Fibroblast of lung (primary cell): Measurements from ENCODE around the gene SIPA1L3. TPM values are rescaled to one million over a fixed set of nuclear protein-coding genes. Genes with fewer than 3 reads are reported as not detected.

ENCODE experiments used
- DNase-seq, 2 donors: peaks; one replicate each; pipeline versions ENCODE4 v3.0.0 to v3.0.0-alpha.2; 2010; ENCODE audit warnings: low read depth in 2 of 2
- H2AFZ ChIP-seq: 2 replicates; pipeline ENCODE4 v1.5.1; 2012; ENCODE audit warnings: low read length, control low read depth, inconsistent platforms
- H3K27ac ChIP-seq: 2 replicates; pipeline ENCODE4 v1.5.1; 2011; ENCODE audit warnings: low read length, control low read depth; ENCODE audit not compliant: insufficient read depth
- H3K27me3 ChIP-seq: 2 replicates; pipeline ENCODE4 v1.5.1; 2011; ENCODE audit warnings: mild to moderate bottlenecking, low read length; ENCODE audit not compliant: control insufficient read depth, insufficient read depth
- H3K36me3 ChIP-seq: 2 replicates; pipeline ENCODE4 v1.5.1; 2011; ENCODE audit warnings: low read length; ENCODE audit not compliant: control insufficient read depth, insufficient read depth
- H3K4me1 ChIP-seq: 2 replicates; pipeline ENCODE4 v1.5.1; 2011; ENCODE audit warnings: low read length; ENCODE audit not compliant: control insufficient read depth, insufficient read depth; ENCODE audit errors: extremely low read depth
- H3K4me2 ChIP-seq: 2 replicates; pipeline ENCODE4 v1.5.1; 2011; ENCODE audit warnings: low read length, control low read depth; ENCODE audit not compliant: insufficient read depth; ENCODE audit errors: extremely low read depth
- H3K4me3 ChIP-seq, 4 experiments: fragments of 200-600 bp in 1 of 4; sonication (generic) in 1 of 4; replicated peaks in 1 of 4; 2 replicates each; pipeline ENCODE4 v1.5.1; 2011 to 2016; ENCODE audit warnings: low read length in 4 of 4, low read depth in 3 of 4, mild to moderate bottlenecking in 3 of 4, control low read depth in 2 of 4, inconsistent platforms in 1 of 4, mixed read lengths in 1 of 4; ENCODE audit not compliant: insufficient read depth in 1 of 4; ENCODE audit errors: control extremely low read depth in 1 of 4
- H3K79me2 ChIP-seq: 2 replicates; pipeline ENCODE4 v1.5.1; 2012; ENCODE audit warnings: mild to moderate bottlenecking, low read length, inconsistent platforms; ENCODE audit not compliant: control insufficient read depth, insufficient read depth
- H3K9ac ChIP-seq: 2 replicates; pipeline ENCODE4 v1.5.1; 2011; ENCODE audit warnings: mild to moderate bottlenecking, low read length, control low read depth; ENCODE audit not compliant: insufficient read depth
- H3K9me3 ChIP-seq: 2 replicates; pipeline ENCODE4 v1.5.1; 2012; ENCODE audit warnings: low read depth, low read length; ENCODE audit not compliant: control insufficient read depth, insufficient read depth
- H4K20me1 ChIP-seq: 2 replicates; pipeline ENCODE4 v1.5.1; 2011; ENCODE audit warnings: low read length; ENCODE audit not compliant: control insufficient read depth, insufficient read depth; ENCODE audit errors: extremely low read depth
- CTCF ChIP-seq, 2 donors: IDR thresholded peaks in 1 of 2; conservative IDR thresholded peaks in 1 of 2; 1 replicate in 1 of 2; 2 replicates in 1 of 2; pipeline ENCODE4 v1.5.1; 2011 to 2012; ENCODE audit warnings: low read length in 2 of 2, control low read depth in 1 of 2, inconsistent platforms in 1 of 2, low read depth in 1 of 2, mild to moderate bottlenecking in 1 of 2
- EZH2 ChIP-seq: IDR thresholded peaks from 2 replicates; pipeline ENCODE4 v1.5.1; 2012; ENCODE audit warnings: low read length, control low read depth, mild to moderate bottlenecking; ENCODE audit errors: missing control alignments
- polyA plus RNA-seq, 2 donors: library from polyadenylated mRNA; depleted of rRNA in 1 of 2; stranded (reverse) in 1 of 2; unstranded in 1 of 2; fragments of >200 nt; gene quantifications; 2 replicates each; pipeline ENCODE4 v1.2.1, GENCODE V29; 2011 to 2012; ENCODE audit warnings: missing spikeins in 1 of 2
- total RNA-seq: library from RNA; depleted of rRNA; stranded (reverse); fragments of >200 nt; gene quantifications from 2 replicates; pipeline ENCODE4 v1.2.1, GENCODE V29; 2014

The SIPA1L3 gene
- total and polyA plus RNA-seq, 2 donors (not counting 1 experiment from before 2014, with no cell fraction given): 3.7 to 10.1 TPM

GRCh38 chr19:37969695-37970094, 62.7 kb downstream of the SIPA1L3 start:
- Histone ChIP-seq H3K27ac (no peak overlapping the region), H4K20me1 (no peaks in the 10 kb centered on the region), H3K4me3 (no peak overlapping the region), H3K27me3 (no peaks in the 10 kb centered on the region), H3K4me1 (no peaks in the 10 kb centered on the region), H3K9ac (no peak overlapping the region), H3K9me3 (no peaks in the 10 kb centered on the region), H2AFZ (no peak overlapping the region), H3K4me2 (no peak overlapping the region), H3K36me3 (no peaks in the 10 kb centered on the region), H3K79me2 (peaks cover 11% of the 10 kb centered on the region)
- TF ChIP-seq CTCF (conservative IDR thresholded peaks at IDR 0.05 in 1 of 2, IDR thresholded peaks at IDR 0.05 in 1 of 2; ENCODE audit: low read depth in 1 of 2, low read length in 2 of 2) (no peak), EZH2 (no peak)
- DNase-seq: no peak

GRCh38 chr19:37970699-37971098, 63.7 kb downstream of the SIPA1L3 start:
- Histone ChIP-seq H3K4me2 (no peak overlapping the region), H2AFZ (no peak overlapping the region)

GRCh38 chr19:37972803-37973202, 65.8 kb downstream of the SIPA1L3 start:
- H3K9me3 ChIP-seq: no peaks in the 10 kb centered on the region
- no peaks in the 10 kb centered on the region for H3K4me1 ChIP-seq
- no peak overlapping the region for H3K4me3 ChIP-seq
- no peak for DNase-seq
- H2AFZ ChIP-seq: no peak overlapping the region
- H3K79me2 ChIP-seq: peaks cover 12% of the 10 kb centered on the region
- no peaks in the 10 kb centered on the region for H4K20me1 ChIP-seq
- H3K9ac ChIP-seq: no peak overlapping the region
- no peaks in the 10 kb centered on the region for H3K27me3 ChIP-seq
- H3K4me2 ChIP-seq: no peak overlapping the region
- H3K36me3 ChIP-seq: no peaks in the 10 kb centered on the region
- TF ChIP-seq EZH2 (no peak), CTCF (conservative IDR thresholded peaks at IDR 0.05 in 1 of 2, IDR thresholded peaks at IDR 0.05 in 1 of 2; ENCODE audit: low read depth in 1 of 2, low read length in 2 of 2) (no peak)
- no peak overlapping the region for H3K27ac ChIP-seq

More at GRCh38 chr19:37970699-37971098, 63.7 kb downstream of the SIPA1L3 start:
- no peak for TF ChIP-seq CTCF (conservative IDR thresholded peaks at IDR 0.05 in 1 of 2, IDR thresholded peaks at IDR 0.05 in 1 of 2; ENCODE audit: low read depth in 1 of 2, low read length in 2 of 2)
- no peak for DNase-seq
- no peaks in the 10 kb centered on the region for H3K27me3 ChIP-seq
- H3K4me3 ChIP-seq: no peak overlapping the region
- H3K9me3 ChIP-seq: no peaks in the 10 kb centered on the region
- H4K20me1 ChIP-seq: no peaks in the 10 kb centered on the region
- H3K36me3 ChIP-seq: no peaks in the 10 kb centered on the region
- no peaks in the 10 kb centered on the region for H3K4me1 ChIP-seq
- no peak overlapping the region for H3K27ac ChIP-seq
- H3K79me2 ChIP-seq: peaks cover 14% of the 10 kb centered on the region
- H3K9ac ChIP-seq: no peak overlapping the region
